GM06990 (cell line): Measurements from ENCODE around the gene GIPC2.

ENCODE experiments used
- DNase-seq: peaks from one replicate; pipeline ENCODE4 v3.0.0-alpha.2; 2011; ENCODE audit not compliant: insufficient read length; ENCODE audit errors: extremely low read depth
- H3K27me3 ChIP-seq: replicated peaks from 2 replicates; pipeline ENCODE4 v1.6.0; 2011; ENCODE audit warnings: low read length; ENCODE audit not compliant: control insufficient read depth, insufficient read depth
- H3K36me3 ChIP-seq: 2 replicates; pipeline ENCODE4 v1.5.1; 2011; ENCODE audit warnings: low read length; ENCODE audit not compliant: control insufficient read depth, insufficient read depth
- H3K4me3 ChIP-seq: replicated peaks from 2 replicates; pipeline ENCODE4 v1.5.1; 2011; ENCODE audit warnings: low read depth, mild to moderate bottlenecking, control low read depth, low read length
- CTCF ChIP-seq: IDR thresholded peaks from 2 replicates; pipeline ENCODE4 v1.5.1; 2011; ENCODE audit warnings: low read length, control low read depth, mild to moderate bottlenecking, inconsistent platforms; ENCODE audit not compliant: insufficient read depth, poor library complexity, severe bottlenecking

GIPC2 gene

GRCh38 chr1:78143673-78144072 lies 97.9 kb downstream of the GIPC2 start:
- DNase-seq = no peak
- no peak for TF ChIP-seq CTCF
- Histone ChIP-seq H3K4me3 (no peak overlapping the region), H3K36me3 (no peaks in the 10 kb centered on the region), H3K27me3 (no peaks in the 10 kb centered on the region)

GRCh38 chr1:78145105-78145580 lies 99.4 kb downstream of the GIPC2 start:
- no peak for DNase-seq
- TF ChIP-seq CTCF = peak; percentile 85
- Histone ChIP-seq H3K36me3 (no peaks in the 10 kb centered on the region), H3K4me3 (no peak overlapping the region), H3K27me3 (no peaks in the 10 kb centered on the region)

GRCh38 chr1:78146205-78146771 lies 100.5 kb downstream of the GIPC2 start:
- DNase-seq = no peak
- TF ChIP-seq CTCF = no peak
- Histone ChIP-seq H3K36me3 (no peaks in the 10 kb centered on the region), H3K4me3 (no peak overlapping the region), H3K27me3 (no peaks in the 10 kb centered on the region)

GRCh38 chr1:78147031-78147430 lies 101.3 kb downstream of the GIPC2 start:
- Histone ChIP-seq H3K27me3 (no peaks in the 10 kb centered on the region), H3K4me3 (no peak overlapping the region), H3K36me3 (no peaks in the 10 kb centered on the region)
- DNase-seq = no peak
- TF ChIP-seq CTCF = no peak

GRCh38 chr1:78153092-78153736 lies 107.4 kb downstream of the GIPC2 start:
- Histone ChIP-seq H3K36me3 (no peaks in the 10 kb centered on the region), H3K4me3 (no peak overlapping the region), H3K27me3 (no peaks in the 10 kb centered on the region)
- no peak for TF ChIP-seq CTCF
- no peak for DNase-seq
